Hepatic stellate cell (primary cell): ENCODE results near the gene SKA2.
A peak's percentile ranks its signal among the peaks of the same experiment; 100 is the strongest.
"Not testable (repeated sequence)": the region's sequence is repeated elsewhere in the genome, so short reads cannot be mapped to it uniquely, and the experiment has no call there.

Source experiments
- DNase-seq: peaks from one replicate; pipeline ENCODE4 v3.0.0; 2011; ENCODE audit warnings: low spot score

The SKA2 gene

DNA sequence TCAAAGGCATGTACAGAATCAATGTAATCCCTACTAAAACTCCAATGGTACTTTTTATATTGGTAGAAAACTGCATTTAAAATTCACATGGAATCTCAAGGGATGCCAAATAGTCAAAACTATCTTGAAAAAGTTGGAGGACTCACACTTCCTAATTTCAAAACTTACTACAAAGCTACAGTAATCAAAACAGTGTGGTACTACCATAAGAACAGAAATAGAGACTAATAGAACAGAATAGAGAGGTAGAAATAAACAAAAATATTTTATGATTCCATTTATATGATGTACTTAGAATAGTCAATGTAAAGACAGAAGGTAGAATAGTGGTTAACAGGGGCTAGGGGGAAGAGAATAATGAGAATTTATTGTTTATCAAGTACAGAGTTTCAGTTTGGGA, 57.1 kb downstream of the SKA2 start:
- DNase-seq, result no peak

DNA sequence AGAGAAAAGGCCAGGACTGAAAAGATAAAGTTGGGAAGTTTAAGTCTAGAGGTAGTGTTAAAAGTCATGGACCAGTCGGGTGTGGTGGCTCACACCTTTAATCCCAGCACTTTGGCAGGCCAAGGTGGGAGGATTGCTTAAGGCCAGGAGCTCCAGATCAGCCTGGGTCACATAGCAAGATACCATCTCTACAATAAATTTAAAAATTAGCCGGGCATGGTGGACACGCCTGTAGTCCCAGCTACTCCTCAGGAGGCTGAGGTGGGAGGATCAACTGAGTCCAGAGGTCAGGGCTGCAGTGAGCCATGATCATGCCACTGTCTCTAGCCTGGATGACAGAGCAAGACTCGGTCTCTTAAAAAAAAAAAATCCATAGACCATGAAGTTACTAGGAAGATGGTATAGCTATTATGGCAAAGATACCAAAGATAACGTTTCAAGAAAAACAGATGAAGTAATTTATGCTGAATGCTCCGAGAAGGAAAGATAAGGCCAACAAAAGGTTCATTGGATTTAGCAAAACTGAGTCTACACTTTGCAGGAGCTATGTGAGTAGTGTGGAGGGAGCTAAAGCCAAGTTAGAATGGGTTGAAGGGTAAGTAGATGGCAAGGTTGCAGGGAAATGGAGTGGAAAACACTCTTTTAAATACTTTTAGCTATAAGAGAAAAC, 60.0 kb downstream of the SKA2 start:
- no peak for DNase-seq

- DNase-seq, result peak; percentile 41
Observed at GRCh38 chr17:59093702-59094231, 61.2 kb downstream of the SKA2 start.

DNA sequence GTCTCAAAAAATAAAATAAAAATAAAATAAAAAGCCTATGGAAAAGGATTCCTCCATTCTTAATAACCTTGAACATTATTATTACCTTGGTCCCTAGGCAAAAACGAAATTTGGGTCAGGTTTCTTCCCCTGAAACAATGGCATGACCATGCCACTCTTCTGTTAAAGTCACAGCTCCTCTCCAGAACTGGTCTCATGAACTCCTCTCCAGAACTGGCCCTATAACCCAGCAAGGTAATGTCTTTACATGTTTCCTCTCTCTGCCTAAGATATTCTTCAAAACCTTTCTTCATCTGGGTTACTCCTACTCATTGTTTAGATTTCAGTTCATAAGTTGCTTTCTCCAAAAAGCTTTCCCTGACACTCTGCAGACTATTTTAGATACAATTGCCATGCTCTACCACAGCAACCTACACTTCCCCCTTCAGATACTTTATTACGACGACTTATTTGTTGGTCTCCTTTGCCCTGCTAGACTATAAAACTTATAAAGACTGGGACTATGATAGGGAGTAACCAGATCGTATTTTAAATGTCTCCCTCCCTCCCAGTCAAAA, 61.8 kb downstream of the SKA2 start:
- DNase-seq, result no peak

DNA sequence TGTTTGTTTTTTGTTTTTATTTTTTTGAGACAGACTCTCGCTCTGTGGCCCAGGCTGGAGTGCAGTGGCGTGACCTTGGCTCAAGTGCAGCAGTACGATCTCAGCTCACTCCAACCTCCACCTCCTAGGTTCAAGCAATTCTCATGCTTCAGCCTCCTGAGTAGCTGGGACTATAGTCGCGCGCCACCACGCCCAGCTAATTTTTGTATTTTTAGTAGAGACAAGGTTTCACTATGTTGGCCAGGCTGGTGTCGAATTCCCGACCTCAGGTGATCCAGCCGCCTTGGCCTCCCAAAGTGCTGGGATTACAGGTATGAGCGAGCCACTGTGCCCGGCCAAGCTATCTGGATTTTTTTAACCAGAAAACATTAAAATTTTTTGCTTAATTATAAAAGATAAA, 64.4 kb downstream of the SKA2 start:
- DNase-seq, result not testable (repeated sequence)

- DNase-seq, result no peak
Observed at GRCh38 chr17:59084154-59084553, 70.8 kb downstream of the SKA2 start.

DNA sequence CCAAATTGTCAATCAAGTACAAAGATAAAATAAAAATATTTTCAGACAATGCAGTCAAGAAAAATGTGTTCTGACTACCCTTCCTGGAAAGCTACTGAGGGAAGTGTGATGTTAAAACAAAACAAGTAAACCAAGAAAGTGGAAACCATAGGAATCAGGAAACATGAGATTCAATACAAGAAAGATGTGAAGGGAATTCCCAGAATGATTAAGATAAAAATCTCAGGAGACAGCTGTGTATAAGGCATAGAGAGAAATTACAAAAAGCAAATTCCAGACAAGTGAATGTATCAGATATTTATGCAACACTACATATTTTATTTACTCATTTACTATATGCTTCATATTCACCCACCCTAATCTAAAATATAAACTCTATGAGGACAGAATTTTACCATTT, 80.5 kb downstream of the SKA2 start:
- DNase-seq, result peak; percentile 6

DNA sequence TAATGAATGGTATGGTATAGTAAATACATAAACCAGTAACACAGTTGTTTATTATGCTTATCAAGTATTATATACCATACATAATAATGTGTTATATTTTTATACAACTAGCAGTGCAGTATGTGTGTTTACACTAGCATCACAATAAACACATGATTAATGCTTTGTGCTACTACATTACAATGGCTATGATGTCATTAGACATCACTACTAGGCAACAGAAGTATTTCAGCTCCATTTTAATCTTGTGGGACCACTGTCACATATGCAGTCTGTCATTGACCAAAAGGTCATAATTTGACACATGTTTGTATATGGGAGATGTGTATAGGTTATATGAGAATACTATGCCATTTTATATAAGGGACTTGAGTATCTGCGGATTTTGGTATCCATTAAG, 81.0 kb downstream of the SKA2 start:
- DNase-seq, result no peak

- DNase-seq, result no peak
Observed at GRCh38 chr17:59069856-59070255, 85.1 kb downstream of the SKA2 start.

DNA sequence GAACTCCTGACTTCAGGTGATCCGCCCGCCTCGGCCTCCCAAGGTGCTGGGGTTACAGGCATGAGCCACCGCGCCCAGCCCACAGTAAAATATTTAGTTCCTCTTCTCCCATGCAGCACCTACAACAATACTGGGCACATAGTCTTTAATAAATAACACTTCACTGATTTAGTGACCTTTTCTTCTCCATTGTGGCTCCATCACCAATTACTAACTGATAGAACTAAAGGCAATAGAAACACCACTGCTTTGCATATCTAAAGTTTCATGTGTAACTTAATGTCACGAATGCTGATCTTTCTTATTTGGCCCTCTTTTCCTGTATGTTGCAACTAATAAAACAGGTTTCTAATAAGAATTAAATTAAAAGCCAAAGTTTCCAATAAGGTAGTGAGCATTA, 87.2 kb downstream of the SKA2 start:
- DNase-seq, result no peak

GRCh38 chr17:59067340-59067739, 87.6 kb downstream of the SKA2 start:
- DNase-seq, result no peak

DNA sequence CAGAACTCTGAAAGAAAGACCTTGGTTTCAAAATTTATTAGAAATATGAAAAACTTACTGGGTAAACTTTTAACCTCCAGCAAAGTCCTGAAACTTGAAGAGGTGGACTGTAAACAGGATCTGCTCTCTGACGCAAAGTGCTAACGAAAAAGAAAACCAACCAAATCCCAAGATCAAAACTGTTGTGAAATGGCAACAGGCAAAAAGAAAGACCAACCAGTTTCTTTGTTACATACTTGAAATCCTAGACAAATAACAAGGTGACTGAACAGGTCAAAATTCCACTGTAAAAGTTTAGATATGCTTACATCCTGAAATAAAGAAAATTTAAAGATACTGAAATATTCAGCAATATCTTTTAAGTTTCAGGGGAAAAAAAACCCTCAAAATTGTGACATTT, 92.5 kb downstream of the SKA2 start:
- no peak for DNase-seq
